HAP-1 (cell line): Measurements from ENCODE around the gene SALL4.
"Not testable (repeated sequence)": the region's sequence is repeated elsewhere in the genome, so short reads cannot be mapped to it uniquely, and the experiment has no call there.

Experiments
- DNase-seq, 2 experiments: peaks; one replicate each; pipeline ENCODE4 v3.0.0-alpha.2; 2016 to 2020; ENCODE audit warnings: low spot score in 2 of 2
- H3K27me3 ChIP-seq: fragments of 250-450 bp; sonication (Bioruptor Pico); 2 replicates; pipeline ENCODE4 v1.5.1; 2020; ENCODE audit warnings: low read depth, mild to moderate bottlenecking, moderate library complexity
- H3K36me3 ChIP-seq: fragments of 250-450 bp; sonication (Bioruptor Pico); replicated peaks from 2 replicates; pipeline ENCODE4 v1.5.1; 2020; ENCODE audit warnings: mild to moderate bottlenecking
- H3K4me1 ChIP-seq: fragments of 250-450 bp; sonication (Bioruptor Pico); 2 replicates; pipeline ENCODE4 v1.5.1; 2020; ENCODE audit warnings: mild to moderate bottlenecking
- H3K4me3 ChIP-seq: fragments of 250-450 bp; sonication (Bioruptor Pico); 2 replicates; pipeline ENCODE4 v1.5.1; 2020; ENCODE audit warnings: mild to moderate bottlenecking, moderate library complexity
- H3K9me3 ChIP-seq: fragments of 250-450 bp; sonication (Bioruptor Pico); 2 replicates; pipeline ENCODE4 v1.5.1; 2020; ENCODE audit warnings: mild to moderate bottlenecking, moderate library complexity
- in situ Hi-C: fragments of 300-500 bp; cut with MboI; formaldehyde crosslinking; loops from 3 replicates; pipeline ENCODE4 v1.14.3; 2020; ENCODE audit warnings: low sequenced_read_pairs, inconsistent platforms, mixed read lengths

SALL4 gene

DNA sequence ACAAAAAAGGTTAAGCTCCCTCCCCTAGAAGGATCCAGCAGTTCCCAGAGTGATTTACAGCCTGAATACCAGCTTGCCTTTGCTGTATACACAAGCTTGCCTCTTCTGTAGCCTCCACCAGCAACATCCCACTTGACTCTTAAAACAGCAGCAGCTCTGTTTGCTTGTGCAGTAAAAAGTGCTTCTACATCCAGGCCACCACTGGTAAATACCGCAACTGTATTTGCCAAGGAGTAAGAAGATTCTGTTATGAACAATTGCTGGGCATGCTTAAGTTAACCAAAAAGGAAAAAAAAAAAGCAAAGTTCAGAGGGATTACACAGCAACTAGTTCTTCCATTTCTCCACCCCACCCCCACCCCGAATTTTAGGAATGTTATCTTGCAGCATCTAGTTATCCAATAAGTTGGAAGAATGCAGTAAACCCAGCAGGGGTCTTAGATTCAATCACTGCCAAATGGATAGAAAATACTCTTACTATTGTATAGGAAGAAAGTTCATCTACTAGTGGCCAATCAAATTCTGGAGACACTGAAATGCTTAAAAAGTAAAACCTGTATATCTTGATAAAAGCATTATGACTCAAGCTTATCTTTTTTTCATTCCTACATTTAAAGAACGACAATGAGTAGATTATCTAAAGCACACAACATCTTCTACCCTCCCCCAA is 4.8 kb downstream of the SALL4 start:
- Histone ChIP-seq H3K4me1 (peaks cover 42% of the 10 kb centered on the region), H3K4me3 (no peak overlapping the region), H3K36me3 (no peaks in the 10 kb centered on the region), H3K27me3 (no peaks in the 10 kb centered on the region), H3K9me3 (no peaks in the 10 kb centered on the region)
- DNase-seq = peak; percentile 63 to 91
- in situ Hi-C loops = no loop called here

DNA sequence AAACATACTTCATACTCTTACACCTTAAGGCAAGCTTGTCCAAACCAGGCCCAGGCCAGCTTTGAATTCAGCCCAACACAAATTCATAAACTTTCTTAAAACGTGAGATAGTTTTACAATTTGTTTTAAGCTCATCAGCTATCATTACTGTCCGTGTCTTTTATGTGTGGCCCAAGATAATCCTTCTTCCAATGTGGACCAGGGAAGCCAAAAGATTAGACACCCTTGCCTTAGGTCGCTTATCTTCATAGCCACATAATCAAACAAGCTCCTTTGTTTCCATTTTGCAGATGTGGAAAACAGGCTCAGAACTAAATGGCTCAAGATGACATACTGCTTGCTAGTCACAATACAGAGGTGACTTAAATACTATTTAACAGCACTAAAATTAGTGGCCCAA is 6.0 kb downstream of the SALL4 start:
- H3K36me3 ChIP-seq = no peaks in the 10 kb centered on the region
- H3K9me3 ChIP-seq = no peaks in the 10 kb centered on the region
- H3K4me3 ChIP-seq = no peak overlapping the region
- no peak for DNase-seq
- H3K4me1 ChIP-seq = peaks cover 42% of the 10 kb centered on the region
- in situ Hi-C loops = no loop called here
- H3K27me3 ChIP-seq = no peaks in the 10 kb centered on the region

DNA sequence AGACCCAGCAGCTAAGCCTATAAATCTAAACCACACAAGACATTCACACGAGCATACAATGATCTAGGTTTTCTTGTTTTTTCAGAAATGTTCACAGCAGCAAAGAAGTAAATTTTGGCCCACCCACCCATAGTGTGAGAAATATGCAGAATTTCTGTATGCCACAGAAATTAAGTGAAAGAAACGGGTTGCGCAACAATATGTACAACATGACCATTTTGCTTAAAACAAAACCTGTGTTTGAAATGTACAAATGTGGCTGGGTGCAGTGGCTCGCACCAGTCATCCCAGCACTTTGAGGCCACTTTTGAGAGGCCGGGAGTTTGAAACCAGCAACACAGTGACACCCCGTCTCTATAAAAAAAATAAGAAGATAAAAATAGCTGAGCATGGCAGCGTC is 9.4 kb downstream of the SALL4 start:
- Histone ChIP-seq H3K4me3 (no peak overlapping the region), H3K9me3 (no peaks in the 10 kb centered on the region), H3K36me3 (no peaks in the 10 kb centered on the region), H3K27me3 (no peaks in the 10 kb centered on the region), H3K4me1 (peaks cover 17% of the 10 kb centered on the region)
- no peak for DNase-seq
- in situ Hi-C loops = no loop called here

DNA sequence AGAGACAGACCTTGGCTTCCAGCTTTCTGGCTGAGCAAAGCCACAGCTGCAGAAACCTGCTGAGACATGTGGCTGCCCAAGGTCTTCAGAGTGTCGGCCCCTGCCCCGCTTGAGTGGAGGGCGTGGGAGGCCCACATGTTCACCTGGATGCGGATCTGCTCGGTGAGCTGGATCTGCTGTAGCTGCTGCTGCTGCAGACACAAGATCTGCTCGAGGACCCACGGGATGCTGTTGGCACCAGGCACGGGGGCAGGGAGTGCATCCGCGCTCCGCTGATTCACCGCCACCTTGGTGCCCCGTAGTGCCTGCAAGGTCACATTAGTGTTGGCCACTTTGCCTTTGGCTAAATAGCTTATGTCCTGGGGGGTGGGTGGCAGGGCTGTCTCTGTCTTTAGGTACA is 10.7 kb downstream of the SALL4 start:
- Histone ChIP-seq H3K9me3 (no peaks in the 10 kb centered on the region), H3K4me1 (peaks cover 5% of the 10 kb centered on the region), H3K4me3 (no peak overlapping the region), H3K27me3 (no peaks in the 10 kb centered on the region), H3K36me3 (no peaks in the 10 kb centered on the region)
- DNase-seq = no peak
- in situ Hi-C loops = no loop called here

DNA sequence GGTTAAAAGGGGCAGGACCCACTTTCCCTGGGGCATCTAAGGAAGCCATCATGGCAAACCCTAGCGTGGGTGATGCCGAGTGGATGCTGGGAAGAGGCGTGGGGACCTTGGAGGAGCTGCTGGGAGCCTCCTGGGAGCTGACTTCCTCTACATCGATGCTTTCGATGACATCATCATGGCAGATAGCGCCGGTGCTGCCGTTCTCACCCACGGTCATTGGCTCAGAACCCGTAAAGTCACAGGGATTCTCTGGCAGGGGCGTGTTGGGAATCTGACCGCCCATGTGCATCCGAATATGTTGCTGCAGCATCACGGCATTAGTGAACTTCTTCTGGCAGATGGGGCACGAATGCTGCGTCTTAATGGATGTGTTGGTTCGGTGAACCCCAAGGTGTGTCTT is 12.1 kb downstream of the SALL4 start:
- no peaks in the 10 kb centered on the region for H3K9me3 ChIP-seq
- H3K36me3 ChIP-seq = no peaks in the 10 kb centered on the region
- no peak for DNase-seq
- H3K27me3 ChIP-seq = no peaks in the 10 kb centered on the region
- in situ Hi-C loops = no loop called here
- H3K4me1 ChIP-seq = no peaks in the 10 kb centered on the region
- H3K4me3 ChIP-seq = no peak overlapping the region

DNA sequence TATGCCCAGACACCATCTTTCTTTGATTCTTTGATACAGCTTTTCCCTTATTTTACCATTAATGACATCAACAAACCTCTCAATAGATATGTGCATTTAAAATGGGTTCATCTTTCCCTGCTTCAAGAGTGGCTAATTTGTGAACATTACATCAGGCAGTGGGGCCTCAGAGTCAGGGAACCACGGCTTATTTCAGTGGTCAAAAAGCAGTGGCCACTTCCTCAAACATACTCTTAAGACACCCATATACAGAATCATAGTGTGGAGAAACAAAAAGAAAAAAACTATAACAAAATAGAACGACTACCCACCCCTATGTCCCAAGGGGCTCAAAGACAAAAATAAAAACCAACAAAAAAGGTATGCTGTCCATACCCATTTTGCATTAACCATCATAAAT is 12.9 kb downstream of the SALL4 start:
- Histone ChIP-seq H3K4me1 (no peaks in the 10 kb centered on the region), H3K9me3 (no peaks in the 10 kb centered on the region), H3K4me3 (no peak overlapping the region), H3K27me3 (no peaks in the 10 kb centered on the region), H3K36me3 (no peaks in the 10 kb centered on the region)
- in situ Hi-C loops = no loop called here
- DNase-seq = no peak

DNA sequence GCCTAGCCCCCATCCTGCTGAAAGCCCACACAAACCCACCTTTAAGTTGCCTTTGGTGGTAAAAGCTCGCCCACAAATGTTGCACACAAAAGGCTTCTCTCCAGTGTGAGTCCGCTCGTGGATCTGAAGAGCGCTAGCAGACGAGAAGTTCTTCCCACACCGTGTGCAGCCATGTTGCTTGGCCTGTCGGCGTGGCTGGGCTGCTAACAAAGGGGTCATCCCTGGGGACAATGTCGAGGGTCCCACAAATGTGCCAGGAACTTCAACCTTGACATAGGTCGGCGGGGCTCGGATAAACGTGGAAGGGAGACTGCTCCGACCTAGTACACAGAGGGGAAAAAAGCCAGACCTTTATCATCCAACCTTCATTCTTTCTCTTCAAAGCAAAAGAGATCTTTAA is 13.5 kb downstream of the SALL4 start:
- DNase-seq = no peak
- Histone ChIP-seq H3K4me3 (no peak overlapping the region), H3K9me3 (no peaks in the 10 kb centered on the region), H3K27me3 (no peaks in the 10 kb centered on the region), H3K4me1 (no peaks in the 10 kb centered on the region), H3K36me3 (no peaks in the 10 kb centered on the region)
- in situ Hi-C loops = no loop called here

DNA sequence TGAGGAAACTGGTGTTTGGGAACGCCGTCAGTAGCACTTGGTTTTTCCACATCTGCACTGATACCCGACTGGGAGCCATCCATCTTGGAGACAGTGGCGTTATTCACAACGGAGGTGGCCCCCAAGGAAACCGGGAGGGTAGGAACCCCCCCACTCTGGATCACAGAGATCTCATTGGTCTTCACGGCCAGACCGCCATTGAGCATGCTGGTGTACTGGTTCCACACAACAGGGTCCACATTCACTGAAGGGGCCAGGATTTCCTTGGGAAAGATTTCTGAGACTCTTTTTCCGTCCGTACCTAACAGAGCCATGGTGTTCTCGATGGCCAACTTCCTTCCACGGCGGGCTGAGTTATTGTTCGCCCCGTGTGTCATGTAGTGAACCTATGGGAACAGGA is 18.0 kb downstream of the SALL4 start:
- Histone ChIP-seq H3K9me3 (no peaks in the 10 kb centered on the region), H3K27me3 (no peaks in the 10 kb centered on the region), H3K4me1 (peaks cover 6% of the 10 kb centered on the region; the same call in 1 of the 2 replicates), H3K36me3 (no peaks in the 10 kb centered on the region), H3K4me3 (no peak overlapping the region)
- no peak for DNase-seq
- in situ Hi-C loops = no loop called here

DNA sequence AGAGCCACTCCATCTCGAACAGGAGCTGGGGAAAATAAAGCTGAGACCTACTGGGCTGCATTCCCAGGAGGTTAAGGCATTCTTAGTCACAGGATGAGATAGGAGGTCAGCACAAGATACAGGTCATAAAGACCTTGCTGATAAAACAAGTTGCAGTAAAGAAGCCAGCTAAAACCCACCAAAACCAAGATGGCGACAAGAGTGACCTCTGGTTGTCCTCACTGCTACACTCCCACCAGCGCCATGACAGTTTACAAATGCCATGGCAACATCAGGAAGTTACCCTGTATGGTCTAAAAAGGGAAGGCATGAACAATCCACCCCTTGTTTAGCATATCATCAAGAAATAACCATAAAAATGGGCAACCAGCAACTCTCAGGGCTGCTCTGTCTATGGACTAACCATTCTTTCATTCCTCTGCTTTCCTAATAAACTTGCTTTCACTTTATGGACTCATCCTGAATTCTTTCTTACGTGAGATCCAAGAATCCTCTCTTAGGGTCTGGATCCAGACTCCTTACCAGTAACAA is 24.0 kb downstream of the SALL4 start:
- peaks cover 34% of the 10 kb centered on the region for H3K4me1 ChIP-seq
- H3K4me3 ChIP-seq, H3K36me3 ChIP-seq, H3K9me3 ChIP-seq, DNase-seq, in situ Hi-C loops, H3K27me3 ChIP-seq: not testable (repeated sequence)

DNA sequence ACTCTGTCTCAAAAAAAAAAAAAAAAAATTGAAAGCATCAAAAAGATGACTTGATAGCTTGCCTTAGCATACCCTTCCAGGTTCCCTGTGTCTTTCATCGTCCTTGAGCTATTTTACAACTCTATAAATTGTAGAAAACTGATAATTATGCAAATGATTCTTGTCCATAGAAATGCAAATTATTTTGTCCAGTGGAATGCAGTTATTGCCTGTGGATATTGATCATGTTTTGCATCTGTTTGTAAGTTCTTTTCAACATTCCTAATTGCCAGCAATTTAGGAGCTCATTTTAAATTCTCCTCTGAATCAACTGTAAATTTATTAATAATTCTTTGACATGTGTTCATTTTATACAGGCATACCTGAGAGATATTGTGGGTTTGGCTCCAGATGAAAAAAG is 27.1 kb downstream of the SALL4 start:
- Histone ChIP-seq H3K4me3 (no peak overlapping the region), H3K27me3 (no peaks in the 10 kb centered on the region), H3K4me1 (peaks cover 28% of the 10 kb centered on the region), H3K36me3 (no peaks in the 10 kb centered on the region), H3K9me3 (peaks cover 8% of the 10 kb centered on the region)
- in situ Hi-C loops = no loop called here
- DNase-seq = peak; percentile 40 to 97

DNA sequence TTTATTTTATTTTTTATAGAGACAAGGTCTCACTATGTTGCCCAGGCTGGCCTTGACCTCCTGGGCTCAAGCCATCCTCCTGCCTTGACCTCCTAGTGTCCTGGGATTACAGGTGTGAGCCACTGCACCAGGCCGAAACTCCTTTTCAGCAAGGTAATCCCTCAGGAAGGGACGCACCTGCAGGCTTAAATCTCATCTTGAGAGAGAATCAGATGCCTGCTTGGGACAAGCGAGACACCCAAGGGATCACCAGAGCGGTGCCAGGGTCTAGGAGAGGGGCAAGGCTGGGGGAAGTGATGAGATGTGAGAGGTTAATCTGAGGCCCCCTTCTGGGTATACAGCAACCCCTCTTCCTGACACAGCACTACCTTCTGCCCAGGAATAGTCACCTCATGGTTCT is 30.1 kb downstream of the SALL4 start:
- peaks cover 24% of the 10 kb centered on the region for H3K4me1 ChIP-seq
- no peaks in the 10 kb centered on the region for H3K36me3 ChIP-seq
- no peaks in the 10 kb centered on the region for H3K27me3 ChIP-seq
- in situ Hi-C loops = no loop called here
- no peak overlapping the region for H3K4me3 ChIP-seq
- DNase-seq = no peak
- no peaks in the 10 kb centered on the region for H3K9me3 ChIP-seq

DNA sequence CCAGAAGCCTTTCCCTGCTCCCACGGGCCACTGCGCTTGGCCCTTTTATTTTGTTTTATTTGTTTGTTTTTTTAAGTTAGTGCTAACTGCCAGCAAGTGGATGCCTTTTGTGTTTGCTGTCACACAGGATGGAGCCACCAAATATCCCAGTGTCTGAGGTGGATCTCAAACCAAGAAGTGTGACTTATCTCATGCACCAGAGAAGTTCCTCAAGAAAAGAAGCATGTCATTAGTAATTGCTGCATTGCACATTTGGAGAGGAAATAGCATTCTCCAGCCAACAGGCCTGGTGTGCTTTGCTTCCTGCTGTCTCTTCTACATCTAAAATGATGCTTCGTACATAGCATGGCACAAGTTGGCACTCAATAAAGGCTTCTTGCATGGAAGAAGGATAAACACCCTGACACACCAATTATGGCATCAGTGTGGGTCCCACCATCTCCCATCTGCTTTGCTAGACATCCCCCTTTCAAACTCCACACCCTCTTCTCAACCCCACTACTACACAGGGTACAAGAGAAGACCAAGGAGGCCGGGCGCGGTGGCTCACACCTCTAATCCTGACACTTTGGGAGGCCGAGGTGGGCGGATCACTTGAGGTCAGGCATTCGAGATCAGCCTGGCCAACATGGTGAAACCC is 32.2 kb downstream of the SALL4 start:
- in situ Hi-C loops = no loop called here
- peaks cover 5% of the 10 kb centered on the region for H3K4me1 ChIP-seq

DNA sequence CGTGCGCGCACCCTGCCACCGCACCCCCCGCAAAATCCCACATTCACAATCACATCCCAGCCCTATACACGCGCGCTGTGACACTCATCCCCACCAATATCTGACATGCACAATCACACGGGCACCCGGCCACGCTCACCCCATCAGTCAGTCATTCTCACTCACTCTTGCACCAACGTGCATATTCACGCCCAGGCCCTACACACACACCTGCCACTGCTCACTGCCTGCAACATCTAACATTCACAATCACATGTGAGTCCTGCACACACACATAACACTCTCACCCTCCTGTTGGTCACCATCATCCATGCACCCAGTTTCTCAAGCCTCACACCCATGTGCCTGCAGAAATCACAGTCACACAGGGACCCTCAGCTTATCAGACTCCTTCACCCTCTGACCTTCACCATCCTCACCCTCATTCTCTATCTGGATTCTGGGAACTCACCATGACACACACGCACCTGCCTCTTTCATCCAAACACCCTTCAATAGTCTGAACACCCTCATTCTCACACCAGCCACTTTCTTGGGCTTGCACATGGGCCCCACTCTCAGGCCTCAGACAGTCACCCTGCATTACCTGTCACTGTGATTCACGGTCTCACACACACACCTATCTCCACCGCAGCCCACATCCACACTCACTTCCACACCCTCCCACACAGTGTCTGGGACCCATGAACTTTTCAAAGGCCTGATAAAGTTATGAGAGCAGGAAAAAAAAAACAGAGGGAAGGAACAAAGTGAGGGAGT is 33.4 kb downstream of the SALL4 start:
- Histone ChIP-seq H3K9me3 (no peaks in the 10 kb centered on the region), H3K4me1 (no peaks in the 10 kb centered on the region; the same call in none of the 2 replicates), H3K4me3 (peak overlapping the region; percentile 7; the same call in 1 of the 2 replicates), H3K27me3 (no peaks in the 10 kb centered on the region), H3K36me3 (no peaks in the 10 kb centered on the region; the same call in 1 of the 2 replicates)
- DNase-seq = peak in 1 of 2 experiments; percentile 16
- in situ Hi-C loops = no loop called here

More for the DNA sequence above, 32.2 kb downstream of the SALL4 start:
- no peaks in the 10 kb centered on the region for H3K27me3 ChIP-seq
- H3K36me3 ChIP-seq = no peaks in the 10 kb centered on the region
- no peak for DNase-seq
- no peaks in the 10 kb centered on the region for H3K9me3 ChIP-seq
- no peak overlapping the region for H3K4me3 ChIP-seq
